Tibial nerve (tissue), 4 donors: Measurements from ENCODE around the gene RYR1.

Experiments used
- CTCF ChIP-seq, 5 experiments: fragments of 200-600 bp in 3 of 5; fragments of 450-650 bp in 2 of 5; sonication (generic) in 3 of 5; IDR thresholded peaks; one replicate each; pipeline ENCODE4 v1.5.1; 2016 to 2019; ENCODE audit warnings: antibody characterized with exemption in 5 of 5, mild to moderate bottlenecking in 3 of 5, moderate library complexity in 2 of 5
- EP300 ChIP-seq, 2 donors: sonication (generic); formaldehyde crosslinking; IDR thresholded peaks; one replicate each; pipeline ENCODE4 v1.6.1; 2017; ENCODE audit warnings: antibody characterized with exemption in 2 of 2, mild to moderate bottlenecking in 1 of 2

- no peak for TF ChIP-seq CTCF (IDR thresholded peaks at IDR 0.05)
- TF ChIP-seq EP300 (IDR thresholded peaks at IDR 0.05): no peak
These were observed 43.2 kb upstream of the RYR1 start for GRCh38 chr19:38389957-38390924.
